ENCODE data around the gene ILKAP. TPM values are rescaled to one million over a fixed set of nuclear protein-coding genes. Genes with fewer than 3 reads are reported as not detected.

Gene ILKAP
- total RNA-seq, 1 donor from 2014 or later: 17.7 TPM

DNA sequence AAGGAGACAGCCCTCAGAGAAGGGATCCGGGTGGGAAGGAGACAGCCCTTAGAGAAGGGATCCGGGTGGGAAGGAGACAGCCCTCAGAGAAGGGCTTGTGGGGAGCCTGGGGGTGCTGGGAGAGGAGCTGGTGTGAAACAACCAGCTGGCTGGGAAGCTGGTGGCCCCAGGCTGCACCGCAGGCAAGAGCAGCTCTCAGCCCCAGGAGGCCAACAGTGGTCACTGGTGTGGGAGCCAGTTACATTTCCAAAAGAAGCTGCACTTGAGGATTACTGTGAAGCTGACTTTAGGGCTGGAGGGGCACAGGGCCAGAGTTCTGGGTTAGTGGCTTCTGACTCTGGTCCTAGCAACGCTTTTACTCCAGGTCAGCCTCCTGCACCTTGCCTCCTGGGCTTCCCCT, 33.1 kb upstream of the ILKAP start:
- no peak for DNase-seq

DNA sequence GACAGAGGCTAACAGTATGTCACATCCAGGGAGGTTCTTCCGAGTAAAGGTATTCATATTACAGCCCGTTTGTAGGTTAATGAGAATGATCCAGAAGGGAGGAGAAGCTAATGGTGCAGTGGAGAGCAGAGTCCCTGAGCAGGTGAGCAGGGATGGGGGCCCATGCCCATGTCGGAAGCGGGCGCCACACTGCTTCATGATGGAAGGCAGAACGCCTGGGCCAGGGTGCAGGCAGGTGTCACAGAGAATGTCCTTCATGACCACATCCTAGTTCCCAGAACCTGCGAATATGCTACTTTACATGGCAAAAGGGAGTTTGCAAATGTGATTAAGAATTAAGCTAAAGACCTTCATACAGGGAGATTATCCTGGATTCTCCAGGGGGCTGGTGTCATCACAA, 32.4 kb upstream of the ILKAP start:
- DNase-seq: no peak

DNA sequence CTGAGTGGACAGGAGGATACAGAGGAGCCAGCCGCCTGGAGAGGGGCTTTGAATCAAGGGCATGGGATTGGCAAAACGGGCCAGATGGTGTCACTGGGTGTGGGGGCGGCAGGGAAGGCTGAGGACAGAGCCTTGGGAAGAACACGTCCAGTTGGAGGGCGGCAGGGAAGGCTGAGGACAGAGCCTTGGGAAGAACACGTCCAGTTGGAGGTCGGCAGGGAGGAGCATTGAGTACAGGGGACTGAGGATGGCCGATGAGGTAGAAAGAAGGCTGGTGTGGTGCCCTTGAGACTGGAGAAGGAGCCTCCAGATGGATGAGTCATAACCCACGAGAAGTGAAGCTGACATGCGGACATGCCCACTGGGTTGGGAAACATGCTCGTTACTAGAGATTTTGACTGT, 31.8 kb upstream of the ILKAP start:
- DNase-seq: no peak

DNA sequence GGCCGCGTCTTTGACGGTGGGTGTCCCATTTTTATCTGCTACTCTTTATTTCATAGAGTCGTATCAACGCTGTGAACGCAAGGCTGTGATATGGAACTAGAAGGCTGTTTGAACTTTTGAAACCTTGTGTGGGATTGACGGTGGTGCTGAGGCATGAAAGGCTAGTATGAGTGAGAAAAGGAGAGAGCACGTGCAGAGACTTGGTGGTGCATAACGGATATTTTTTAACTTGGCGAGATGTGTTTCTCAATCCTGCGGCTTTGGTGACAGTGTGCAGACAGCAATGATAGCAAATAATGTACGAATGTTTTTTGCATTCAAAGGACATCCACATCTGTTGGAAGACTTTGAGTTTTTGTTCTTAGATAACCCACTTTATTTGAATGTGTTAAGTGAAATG, 30.1 kb upstream of the ILKAP start:
- no peak for DNase-seq

DNA sequence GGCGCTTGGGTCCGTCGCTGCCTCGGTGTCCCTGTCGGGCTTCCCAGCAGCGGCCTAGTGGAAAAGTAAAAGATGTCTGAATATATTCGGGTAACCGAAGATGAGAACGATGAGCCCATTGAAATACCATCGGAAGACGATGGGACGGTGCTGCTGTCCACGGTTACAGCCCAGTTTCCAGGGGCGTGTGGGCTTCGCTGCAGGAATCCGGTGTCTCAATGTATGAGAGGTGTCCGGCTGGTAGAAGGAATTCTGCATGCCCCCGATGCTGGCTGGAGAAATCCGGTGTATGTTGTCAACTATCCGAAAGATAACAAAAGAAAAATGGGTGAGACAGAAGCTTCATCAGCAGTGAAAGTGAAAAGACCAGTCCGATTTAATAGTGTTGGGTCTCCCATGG, 28.3 kb upstream of the ILKAP start:
- DNase-seq: no peak

DNA sequence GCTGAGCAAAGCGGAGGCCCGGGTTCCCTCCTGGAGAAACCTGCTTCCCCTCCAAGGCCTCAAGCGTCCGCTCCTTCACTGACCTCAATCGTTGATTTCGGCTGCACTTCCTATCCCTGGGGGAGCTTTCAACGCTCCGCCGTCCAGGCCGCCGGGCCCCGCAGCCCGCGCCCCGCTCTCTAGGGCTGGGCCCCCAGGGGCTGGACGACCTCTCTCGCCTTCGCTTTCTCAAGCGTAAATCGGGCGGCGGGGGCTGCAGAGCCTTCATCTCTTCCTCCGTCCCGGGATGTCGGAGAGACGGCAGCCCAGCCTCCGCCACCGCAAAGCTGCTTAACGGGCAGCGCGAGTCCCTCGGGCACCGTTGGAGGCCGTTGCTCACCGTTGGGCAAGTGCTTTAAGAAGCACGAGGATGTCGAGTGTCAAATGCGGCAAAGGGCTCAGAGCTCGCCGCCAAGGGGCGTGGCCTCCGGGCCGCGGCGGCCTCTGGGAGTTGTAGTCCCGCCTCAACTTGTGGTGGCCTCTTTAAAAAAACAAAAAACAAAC, 27.8 kb upstream of the ILKAP start:
- peak; percentile 73 for DNase-seq

DNA sequence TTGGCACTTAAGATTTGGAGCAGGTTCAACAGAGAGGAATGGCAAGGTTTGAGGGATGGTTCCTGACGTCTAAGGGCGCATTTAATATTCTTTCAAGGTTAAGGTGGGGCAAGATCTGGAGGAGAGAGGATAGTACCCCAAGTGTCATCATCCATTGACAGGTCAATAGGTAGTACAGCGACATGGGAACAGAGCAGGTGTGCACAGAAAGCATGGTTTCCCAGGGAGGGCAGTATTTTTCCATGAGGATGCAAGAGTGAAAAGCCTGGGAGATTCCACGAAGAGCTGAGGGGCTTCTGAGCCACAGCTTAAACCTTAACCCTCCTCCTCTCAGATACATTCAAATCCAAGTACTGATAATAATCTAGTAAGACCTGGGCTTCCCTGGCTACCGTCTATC, 27.2 kb upstream of the ILKAP start:
- DNase-seq: no peak

DNA sequence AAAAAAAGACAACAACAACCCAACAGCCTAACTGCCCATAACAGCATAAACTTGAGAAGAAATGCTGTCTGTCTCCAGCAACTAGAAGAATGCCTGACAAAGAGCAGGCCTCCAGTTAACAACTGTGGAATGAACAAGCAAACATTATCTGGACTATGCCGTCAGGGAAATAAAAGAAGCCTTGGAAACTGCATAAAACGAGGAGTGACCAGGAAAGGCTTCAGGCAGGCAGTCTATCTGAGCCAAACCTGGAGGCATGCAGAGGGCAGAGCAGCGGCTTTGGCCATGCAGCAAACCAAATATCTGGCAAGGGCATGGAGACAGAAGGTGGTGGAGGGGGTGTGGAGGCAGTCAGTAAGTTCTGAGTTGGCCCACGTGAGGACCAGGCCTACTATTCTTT, 25.2 kb upstream of the ILKAP start:
- no peak for DNase-seq

DNA sequence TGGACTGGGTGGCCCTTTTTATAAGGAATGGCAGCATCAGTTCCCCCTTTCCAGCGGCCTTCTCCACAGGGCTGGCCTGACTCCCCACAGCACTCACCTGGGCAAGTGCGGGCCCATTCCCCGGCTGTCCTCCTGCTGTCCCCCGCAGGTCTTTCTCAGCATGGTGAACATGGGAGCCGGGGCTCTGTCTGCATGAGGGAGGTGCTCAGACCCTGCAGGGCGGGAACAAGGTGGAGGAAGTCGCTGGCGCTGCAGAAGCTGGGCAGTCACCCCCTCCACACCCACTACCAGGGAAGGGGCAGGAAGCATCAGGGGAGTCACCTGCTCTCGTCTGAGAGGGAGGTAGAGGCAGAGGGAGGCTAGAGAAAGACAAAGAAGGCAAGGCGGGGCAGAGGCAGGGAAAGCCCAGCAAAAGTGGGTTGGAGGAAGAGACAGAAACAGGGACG, 24.1 kb upstream of the ILKAP start:
- no peak for DNase-seq

DNA sequence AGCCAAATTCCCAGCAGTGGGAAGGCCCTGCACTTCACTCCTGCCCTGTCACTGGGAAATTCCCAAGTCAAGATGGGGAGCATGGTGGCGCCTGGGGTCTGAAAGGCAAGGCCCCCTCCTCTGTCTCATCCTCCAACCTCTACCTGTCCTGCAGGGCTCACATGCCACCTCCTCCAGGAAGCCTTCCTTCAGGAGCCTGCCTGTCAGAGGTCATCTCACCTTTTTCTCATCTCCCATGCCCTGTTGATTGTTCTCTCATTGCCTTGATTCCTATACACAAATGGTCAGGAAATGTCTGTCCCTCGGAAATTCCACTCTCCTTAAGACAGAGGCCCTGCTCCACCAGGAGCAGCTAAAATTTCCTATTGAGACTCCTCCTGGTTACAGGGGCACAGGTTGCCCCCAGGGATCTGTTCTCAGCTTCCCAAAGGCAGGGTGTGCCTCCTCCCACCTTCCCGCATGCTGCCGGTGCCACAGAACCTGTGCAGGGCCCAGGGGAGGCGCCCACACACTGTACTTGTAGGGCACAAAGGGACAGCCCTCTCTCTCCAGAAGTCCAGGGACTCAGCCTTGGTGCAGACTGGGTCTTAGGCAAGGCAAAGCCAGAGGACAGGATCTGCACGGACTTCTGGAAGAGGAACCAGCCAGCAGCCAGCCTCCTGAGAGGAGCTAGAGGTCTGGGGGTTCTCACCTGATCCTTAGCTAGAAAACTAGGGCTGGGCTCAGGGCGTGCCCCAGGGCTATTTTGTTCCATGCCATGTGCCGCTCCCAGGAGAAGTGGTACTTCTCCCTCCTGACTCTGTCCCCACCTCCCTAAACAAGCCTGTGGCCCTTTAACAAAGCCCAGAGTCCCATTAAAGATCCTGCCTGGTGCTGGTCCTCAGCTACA, 23.4 kb upstream of the ILKAP start:
- no peak for DNase-seq

DNA sequence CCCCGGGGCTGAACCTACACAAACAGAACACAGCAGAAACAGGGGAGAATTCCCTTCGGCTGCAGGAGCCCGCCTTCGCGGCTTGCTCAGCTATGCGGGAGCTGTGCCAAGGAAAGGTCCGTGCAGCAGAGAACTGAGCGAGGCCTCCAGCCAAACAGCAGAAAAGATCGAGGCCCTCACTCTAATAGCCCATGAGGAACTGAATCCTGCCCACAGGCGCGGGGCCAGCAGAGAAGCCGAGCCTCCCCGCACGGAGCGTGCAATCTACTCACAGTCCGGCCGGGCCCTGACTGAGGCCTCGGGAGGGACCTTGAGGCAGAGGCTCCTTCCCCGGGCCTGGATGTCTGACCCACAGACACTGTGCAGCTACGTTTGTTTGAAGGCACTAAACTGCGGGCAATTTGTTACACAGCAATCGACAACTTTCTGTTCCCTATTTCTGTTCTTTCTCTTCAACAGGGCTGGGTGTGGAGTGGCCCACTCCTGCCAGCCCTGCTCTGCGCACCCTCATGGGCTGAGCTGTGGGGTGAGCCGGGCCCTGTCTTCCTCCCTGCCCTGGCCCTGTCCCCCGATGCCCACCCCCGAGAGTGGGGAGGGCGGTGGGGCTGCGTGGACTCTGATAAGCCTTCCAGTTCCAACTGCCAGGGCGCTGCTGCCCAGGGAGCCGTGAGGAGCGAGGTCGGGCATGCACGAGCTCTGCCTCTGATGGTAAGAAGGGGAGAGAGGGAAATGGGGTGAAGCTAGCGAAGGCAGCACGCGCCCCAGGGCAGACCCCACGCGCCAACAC, 22.6 kb upstream of the ILKAP start:
- no peak for DNase-seq

DNA sequence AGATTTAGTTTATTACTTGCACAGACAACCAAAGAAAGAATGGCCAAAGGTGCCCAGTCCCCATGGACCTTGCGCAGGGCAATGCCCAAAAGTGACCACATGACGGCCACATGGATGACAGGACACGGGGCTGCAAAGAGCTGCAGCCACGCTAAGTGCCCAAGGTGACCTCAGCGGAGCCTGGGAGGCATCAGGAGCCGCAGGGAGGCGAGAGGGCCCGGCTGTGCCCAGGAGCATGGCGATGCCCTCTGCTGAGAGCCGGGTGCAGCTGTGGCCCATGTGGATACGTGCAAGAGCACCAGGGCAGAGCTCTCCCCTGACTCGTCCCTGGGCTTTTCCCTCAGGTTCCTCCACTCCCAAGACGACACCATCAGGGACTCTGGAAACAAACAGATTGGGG, 21.6 kb upstream of the ILKAP start:
- DNase-seq: no peak

DNA sequence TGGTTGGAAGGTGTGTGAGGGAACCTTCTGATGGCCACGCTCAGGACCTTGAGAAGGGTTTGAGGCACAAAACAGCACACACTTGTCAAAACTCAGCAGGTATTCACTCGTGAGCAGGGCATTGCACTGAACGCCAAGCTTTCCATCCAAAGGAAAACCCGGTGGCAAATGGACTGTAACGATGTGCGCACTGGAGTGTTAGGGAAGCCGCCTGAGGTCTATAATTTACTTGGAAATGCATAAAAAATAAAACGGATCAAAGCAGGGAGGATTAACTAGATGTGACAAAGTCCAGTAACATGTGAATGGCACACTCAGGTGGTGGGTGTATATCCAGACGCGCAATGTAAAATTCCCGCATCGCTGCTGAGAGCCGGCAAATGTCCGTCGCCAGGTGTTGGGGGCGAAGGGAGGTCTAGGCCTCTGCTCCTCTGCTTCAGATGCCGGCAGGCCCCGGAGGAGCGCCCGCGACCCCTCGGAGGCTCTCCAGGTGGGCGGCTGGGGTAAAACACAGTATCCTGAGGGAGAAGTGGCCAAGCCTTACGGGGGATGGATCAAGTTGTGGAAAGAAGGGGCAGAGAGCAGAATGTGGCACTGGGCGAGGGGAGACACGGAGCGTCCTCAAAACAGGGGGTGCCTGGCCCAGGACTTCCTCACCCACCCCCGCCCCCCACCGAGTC, 21.0 kb upstream of the ILKAP start:
- DNase-seq: no peak

DNA sequence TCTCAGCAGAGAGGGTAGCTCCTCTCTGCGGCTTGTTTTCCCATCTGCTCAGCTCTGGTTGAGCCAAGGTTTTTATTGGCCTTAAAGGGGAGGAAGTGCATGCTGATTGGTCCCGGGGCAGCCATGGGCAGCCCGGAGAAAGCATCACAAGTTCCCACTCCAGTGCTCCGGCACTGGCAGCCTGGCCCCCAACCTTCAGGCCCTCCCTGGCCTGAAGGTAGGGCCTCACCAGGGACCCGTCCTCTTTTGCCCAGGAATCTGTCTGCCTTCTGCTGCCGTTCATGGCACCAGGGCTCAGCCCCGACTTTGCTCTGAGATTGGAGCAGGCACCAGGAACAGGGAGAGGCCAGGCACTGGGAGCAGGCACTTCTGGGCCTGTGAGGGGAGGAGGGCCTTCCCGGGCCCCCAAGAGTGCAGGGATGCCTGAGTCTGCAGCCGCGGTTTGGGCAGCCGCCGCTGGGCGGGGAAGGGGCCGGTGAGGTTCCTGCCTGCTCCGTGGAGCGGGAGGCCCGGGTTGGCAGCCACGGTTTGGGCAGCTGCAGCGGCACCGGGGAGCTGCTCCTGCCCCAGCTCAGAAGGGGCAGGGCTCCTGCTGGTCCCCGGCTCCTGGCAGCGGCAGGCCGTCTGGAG, 17.5 kb upstream of the ILKAP start:
- DNase-seq: peak; percentile 57

DNA sequence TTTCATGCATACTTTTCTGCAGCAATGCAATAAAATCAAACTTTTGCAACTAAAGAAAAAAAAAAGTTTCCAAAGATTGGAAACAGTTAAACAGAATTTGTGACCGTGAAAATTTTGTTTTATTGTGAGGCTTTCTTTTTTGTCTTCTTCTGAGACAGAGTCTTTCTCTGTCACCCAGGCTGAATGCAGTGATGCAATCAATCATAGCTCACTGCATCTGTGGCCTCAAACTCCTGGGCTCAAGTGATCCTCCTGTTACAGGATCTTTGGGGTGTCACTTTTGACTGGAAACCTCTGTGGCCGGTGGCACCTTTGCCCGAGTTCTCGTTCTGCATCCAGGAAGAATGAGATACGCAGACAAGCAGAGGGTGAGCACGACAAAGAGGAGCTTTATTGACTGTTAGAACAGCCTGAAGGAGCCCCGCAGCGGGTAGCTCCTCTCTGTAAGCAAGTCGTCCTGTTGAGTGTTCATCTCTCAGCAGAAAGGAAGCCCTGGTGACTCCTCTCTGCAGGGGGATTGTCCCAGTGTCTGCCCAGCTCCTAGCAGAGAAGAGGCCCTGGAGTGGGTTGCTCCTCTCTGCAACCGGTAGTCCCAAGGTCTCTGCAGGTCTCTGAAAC, 16.9 kb upstream of the ILKAP start:
- DNase-seq: no peak

DNA sequence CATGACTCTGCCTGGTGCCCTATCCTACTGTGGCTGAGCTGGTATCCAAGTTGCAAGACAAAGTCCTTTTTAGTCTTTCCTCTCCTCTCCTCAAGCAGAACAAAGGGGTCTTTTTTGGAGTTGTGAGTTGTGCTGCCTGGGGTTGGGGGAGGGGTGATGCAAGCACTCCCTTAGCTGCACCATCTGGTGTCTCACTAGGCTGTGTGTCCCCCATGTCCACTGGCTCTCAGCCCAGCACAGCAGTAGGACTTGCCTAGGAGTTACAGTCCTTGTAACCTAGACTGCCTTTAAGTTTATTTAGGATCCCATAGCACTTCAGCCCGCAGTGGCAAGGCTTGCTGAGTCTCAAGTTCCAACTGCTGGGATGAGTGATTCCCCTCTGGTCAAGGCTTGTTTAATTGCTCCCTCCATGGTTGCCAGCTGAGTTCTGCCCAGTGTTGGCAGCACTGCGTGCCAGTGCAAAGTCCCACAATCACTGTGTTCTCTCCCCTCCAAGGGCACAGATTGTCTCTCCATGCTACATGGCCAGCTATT, 13.2 kb upstream of the ILKAP start:
- no peak for DNase-seq

DNA sequence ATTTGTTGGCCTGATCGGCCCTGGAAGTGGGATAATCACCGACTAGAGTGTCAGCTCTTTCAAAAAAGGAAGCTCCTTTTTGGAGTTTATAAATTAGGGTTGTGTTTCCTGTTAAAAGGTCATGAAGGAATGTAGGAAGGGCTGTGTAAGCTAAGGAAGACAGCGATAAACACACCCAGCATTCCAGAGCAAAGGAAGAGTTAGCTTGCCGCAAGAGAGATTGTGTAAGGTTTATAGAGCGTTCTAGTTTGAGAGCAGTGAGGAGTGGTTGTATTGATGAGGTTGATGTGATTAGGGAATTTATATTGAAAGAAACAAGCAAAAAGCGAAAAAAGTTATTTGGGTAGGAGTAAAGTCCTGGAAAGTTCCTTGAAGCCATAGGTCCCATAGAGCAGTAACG, 3.5 kb upstream of the ILKAP start:
- no peak for DNase-seq

DNA sequence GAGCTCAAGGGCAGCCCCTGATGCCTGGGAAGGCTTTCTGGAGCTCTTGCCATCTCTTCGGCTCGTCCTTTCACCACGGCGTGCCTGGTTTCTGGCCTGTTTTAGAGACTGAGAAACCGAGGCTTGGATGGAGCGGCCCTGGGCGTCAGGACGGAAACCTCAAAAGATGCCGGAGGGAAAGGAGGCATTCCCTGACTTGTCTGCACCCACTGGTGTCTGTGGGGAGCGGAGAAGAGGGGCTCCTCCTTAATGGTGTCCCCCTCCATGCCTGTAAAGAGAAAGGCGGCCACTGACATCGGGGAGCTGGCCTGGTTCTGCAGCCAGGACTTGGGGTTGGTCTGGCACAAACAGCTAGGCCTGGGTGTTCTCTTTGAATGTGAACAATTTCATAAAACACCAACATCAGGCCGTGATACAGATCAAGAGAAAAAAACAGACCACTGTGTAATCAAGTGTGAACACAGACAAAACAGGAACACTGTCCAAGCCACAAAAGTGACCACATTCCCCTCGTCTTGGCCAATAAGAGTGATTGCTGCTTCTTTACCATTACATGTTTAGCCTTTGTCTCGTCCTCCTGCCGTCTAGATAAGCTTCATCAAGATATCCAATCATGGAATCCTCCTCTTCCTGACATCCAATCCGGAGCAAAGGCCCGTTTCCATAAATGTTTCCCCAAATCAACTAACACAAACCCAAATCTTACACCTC, 633 bp upstream of the ILKAP start:
- no peak for DNase-seq

DNA sequence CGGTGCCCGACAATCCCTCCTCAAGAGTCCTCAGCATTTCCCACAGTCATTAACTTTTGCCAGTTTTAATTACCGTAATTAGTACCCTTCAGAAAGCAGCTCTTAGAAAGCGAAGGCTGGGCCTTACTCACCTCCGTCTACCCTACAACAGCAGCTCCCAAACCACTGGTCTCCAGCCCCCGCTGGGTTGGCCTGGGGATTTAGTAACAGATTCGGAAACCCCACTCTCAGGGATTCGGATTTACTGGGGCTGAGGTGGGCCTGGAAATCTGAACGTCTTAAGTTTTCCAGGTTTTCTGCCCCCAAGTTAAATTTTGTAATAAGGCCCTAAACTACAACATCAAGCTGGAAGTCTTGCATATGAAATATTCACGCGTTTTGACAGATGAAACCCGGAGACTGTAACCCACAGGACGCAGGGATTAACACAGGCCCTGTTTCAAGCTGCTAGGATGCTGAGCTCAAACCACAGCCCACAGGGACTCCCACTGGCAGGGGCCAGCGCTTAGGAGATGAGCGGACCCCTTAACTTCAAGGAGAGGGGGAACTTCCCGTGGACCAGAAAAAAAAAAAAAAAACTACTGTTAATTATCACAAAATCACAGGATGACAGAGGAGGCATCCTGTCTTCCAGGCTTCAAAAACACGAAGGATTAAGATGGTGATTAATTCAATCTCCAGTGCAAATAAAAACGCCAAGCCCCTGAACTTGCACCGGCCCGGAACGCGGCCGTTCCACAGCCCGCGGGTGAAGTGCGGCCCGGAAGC, 985 bp downstream of the ILKAP start:
- peak; percentile 25 for DNase-seq

DNA sequence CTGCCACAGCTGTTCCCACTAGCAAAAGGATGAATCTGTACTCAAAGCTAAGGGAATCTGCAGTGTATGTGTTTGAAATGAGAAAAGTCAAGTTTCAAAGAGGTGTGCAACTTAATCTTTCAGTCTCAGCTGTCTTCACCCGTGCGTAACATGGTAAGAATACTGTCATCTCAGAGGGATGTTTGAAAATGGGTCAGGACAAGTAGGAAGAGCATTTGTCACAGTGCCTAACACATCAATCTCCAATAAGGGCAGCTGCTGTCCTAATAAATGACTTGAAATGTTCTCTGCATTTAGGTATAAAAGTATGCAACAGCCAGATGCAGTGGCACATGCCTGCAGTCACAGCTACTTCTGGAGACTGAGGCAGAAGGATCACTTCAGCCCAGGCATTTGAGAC, 13.1 kb downstream of the ILKAP start:
- no peak for DNase-seq

Measured in dermis blood vessel endothelial cell (primary cell).